NCI-H2227 treated with DMSO at 0.1 percent for 48 hours (cell line): ENCODE measurements around the gene STING1.

Source experiments
- DNase-seq: peaks from one replicate; lab custom pipeline; 2025; lab: John Stamatoyannopoulos, UW

STING1 gene

GRCh38 chr5:139439013-139439903, 43.3 kb downstream of the STING1 start, which contains the start of gene DNAJC18:
Gene DNAJC18 (minus strand): TSS chr5:139439525. CDS start chr5:139439445, 80 bp downstream.
- DNase-seq = peak; percentile 92

- DNase-seq = no peak
These were observed 43.9 kb downstream of the STING1 start for GRCh38 chr5:139438707-139439012.

DNA sequence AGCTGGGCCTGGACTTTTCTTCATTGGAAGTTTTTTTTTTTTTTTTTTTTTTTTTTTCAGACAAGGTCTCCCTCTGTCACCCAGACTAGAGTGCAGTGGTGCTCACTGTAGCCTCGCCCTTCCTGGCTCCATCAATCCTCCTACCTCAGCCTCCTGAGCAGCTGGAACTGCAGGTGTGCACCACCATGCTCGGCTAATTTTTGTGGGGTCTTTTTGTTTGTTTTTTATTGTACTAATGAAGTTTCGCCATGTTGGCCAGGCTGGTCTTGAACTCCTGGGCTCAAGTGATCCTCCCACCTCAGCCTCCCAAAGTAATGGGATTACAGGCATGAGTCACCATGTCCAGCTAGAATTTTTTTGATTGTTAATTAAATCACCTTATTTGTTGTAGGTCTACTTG, 46.9 kb downstream of the STING1 start:
- no peak for DNase-seq

DNA sequence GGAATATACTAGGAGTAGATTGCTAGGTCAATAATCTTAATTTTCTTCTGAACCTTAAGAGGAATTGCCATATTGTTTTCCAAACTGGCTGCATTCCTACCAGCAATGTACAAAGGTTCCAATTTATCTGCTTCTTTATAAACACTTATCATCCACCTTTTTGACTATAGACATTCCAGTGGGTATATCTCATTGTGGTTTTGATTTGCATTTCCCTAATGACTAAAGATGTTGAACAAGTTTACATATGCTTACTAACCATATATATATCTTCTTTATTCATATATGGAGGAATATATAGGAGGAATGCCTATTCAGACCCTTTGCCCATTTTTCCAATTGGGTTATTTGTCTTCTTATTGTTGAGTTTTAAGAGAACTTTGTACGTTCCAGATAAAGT, 50.9 kb downstream of the STING1 start:
- no peak for DNase-seq

DNA sequence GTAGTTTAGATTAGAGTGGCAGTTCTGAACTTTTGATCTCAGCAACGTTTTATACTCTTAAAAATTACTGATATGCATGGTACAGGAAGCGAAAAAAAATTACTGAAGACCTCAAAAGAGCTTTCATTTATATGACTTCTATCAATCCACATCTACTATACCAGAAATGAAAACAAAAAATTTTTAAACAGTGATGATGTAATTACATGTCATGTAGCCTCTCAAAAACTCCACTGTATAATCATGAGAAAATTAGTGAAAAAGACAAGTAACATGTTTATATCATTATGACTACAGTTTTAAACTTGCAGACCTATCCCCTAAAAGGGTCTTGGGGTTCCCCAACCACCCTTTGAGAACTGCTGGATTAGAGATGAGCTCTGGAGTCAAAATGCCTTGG, 52.5 kb downstream of the STING1 start:
- DNase-seq = no peak

DNA sequence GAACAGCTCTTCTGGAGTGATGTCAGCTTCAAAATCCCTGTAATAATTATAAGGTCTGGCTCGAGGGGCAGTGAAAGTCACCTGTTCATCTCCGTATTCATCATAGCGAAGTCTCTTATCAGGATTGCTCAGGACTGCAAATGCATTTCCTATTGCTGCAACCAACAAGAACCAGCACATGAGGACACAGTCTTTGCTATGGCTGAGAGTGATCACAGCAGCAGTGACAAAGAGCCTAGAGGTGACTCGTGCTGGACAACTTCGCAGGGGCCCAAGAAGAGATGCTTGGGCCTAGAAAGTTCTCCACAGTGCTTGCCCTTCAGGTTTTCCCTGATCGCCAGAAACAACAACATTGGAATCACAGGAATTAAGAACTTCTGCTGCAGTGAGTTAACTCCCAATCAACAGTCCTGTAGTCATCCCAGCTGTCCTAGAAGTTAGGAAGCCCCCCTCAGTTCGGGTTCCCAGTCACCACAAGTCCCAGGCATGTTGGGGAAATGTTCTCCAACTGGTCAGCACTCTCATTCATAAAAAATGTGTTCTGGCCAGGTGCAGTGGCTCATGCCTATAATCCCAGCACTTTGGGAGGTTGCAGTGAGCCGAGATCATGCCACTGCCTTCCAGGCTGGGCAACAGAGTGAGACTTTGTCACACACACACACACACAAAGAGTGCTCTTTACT, 56.2 kb downstream of the STING1 start:
- DNase-seq = no peak
